Stomach (tissue), 9 donors: ENCODE measurements around the gene PORCN. TPM values are rescaled to one million over a fixed set of nuclear protein-coding genes. Genes with fewer than 3 reads are reported as not detected.

Experiments
- DNase-seq, 2 donors: peaks; one replicate each; pipeline versions ENCODE4 v3.0.0 to v3.0.0-alpha.2; 2013 to 2019
- H3K27ac ChIP-seq, 5 donors: fragments of 200-600 bp in 4 of 5; sonication (generic) in 4 of 5; one replicate each; pipeline ENCODE4 v1.5.1; 2013 to 2019; ENCODE audit warnings: mild to moderate bottlenecking in 1 of 5, moderate library complexity in 1 of 5
- H3K27me3 ChIP-seq, 3 donors: fragments of 200-600 bp; sonication (generic); one replicate each; pipeline ENCODE4 v1.5.1; 2017 to 2019; ENCODE audit warnings: mixed run types in 1 of 3
- H3K36me3 ChIP-seq, 4 donors: fragments of 200-600 bp; sonication (generic); 1 replicate in 3 of 4; 2 replicates in 1 of 4; pipeline ENCODE4 v1.5.1; 2016 to 2019
- H3K4me1 ChIP-seq, 4 donors: fragments of 200-600 bp; sonication (generic); one replicate each; pipeline ENCODE4 v1.5.1; 2016 to 2019
- H3K4me3 ChIP-seq, 4 donors: fragments of 200-600 bp; sonication (generic) in 3 of 4; one replicate each; pipeline ENCODE4 v1.5.1; 2016 to 2019; ENCODE audit warnings: mild to moderate bottlenecking in 1 of 4
- H3K9me3 ChIP-seq, 4 donors: fragments of 200-600 bp; sonication (generic); one replicate each; pipeline ENCODE4 v1.5.1; 2016 to 2019
- CTCF ChIP-seq, 7 experiments: fragments of 450-650 bp in 4 of 7; fragments of 200-600 bp in 3 of 7; sonication (generic) in 3 of 7; IDR thresholded peaks; one replicate each; pipeline ENCODE4 v1.5.1; 2016 to 2019; ENCODE audit warnings: antibody characterized with exemption in 7 of 7, control low read depth in 2 of 7, mild to moderate bottlenecking in 1 of 7
- EP300 ChIP-seq: sonication (generic); formaldehyde crosslinking; IDR thresholded peaks from one replicate; pipeline ENCODE4 v1.6.1; 2017; ENCODE audit warnings: antibody characterized with exemption
- POLR2A ChIP-seq, 4 donors: fragments of 450-650 bp; IDR thresholded peaks; one replicate each; pipeline ENCODE4 v1.6.1; 2016; ENCODE audit warnings: antibody characterized with exemption in 4 of 4, control low read depth in 2 of 4, mild to moderate bottlenecking in 1 of 4, moderate library complexity in 1 of 4
- POLR2AphosphoS5 ChIP-seq, 3 donors: sonication (generic); formaldehyde crosslinking; IDR thresholded peaks; one replicate each; pipeline ENCODE4 v1.6.1; 2016; ENCODE audit warnings: antibody characterized with exemption in 3 of 3
- WGBS, 5 donors: extraction: QIAGEN DNeasy Blood & Tissue Kit in 3 of 5; methylation state at CpG; one replicate each; pipeline versions ENCODE4 v1.1.5 to v1.1.7; 2013 to 2018; 5-methylcytosine and 5-hydroxymethylcytosine counted together
- intact Hi-C: fragments of 100-400 bp; cut with DNase I; formaldehyde crosslinking; loops from one replicate; pipeline ENCODE4 v1.15.1; 2023; ENCODE audit warnings: low total_unique reads
- polyA plus RNA-seq, 3 donors: library from polyadenylated mRNA; stranded (reverse); fragments of 200-250 nt; gene quantifications; one replicate each; pipeline ENCODE4 v1.2.3, GENCODE V29; 2013
- total RNA-seq, 5 donors: library from RNA; depleted of rRNA; stranded (reverse); fragments of >200 nt; gene quantifications; one replicate each; pipeline versions ENCODE4 v1.1.0 to v1.2.3, GENCODE V29; 2014 to 2016
- donor health status: healthy with polysubstance abuse.
- donor health status: Bipolar disorder and iron deficiency.
- donor health status: healthy.

The PORCN gene
- total and polyA plus RNA-seq, 8 donors, result 1.8 to 27.4 (median 10.3) TPM

DNA sequence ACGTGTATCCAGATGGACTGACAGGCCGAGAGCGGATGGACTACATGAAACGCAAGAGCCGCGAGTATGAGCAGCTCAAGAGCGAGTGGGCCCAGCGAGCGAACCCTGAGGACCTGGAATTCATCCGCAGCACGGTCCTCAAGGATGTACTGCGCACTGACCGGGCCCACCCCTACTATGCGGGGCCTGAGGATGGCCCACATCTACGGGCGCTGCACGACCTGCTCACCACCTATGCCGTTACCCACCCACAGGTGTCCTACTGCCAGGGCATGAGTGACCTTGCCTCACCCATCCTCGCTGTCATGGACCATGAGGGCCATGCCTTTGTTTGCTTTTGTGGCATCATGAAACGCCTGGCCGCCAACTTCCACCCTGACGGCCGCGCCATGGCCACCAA lies 50.8 kb downstream of the PORCN start:
- Histone ChIP-seq H3K27ac (no peak overlapping the region), H3K27me3 (no peaks in the 10 kb centered on the region), H3K36me3 (peaks cover 3 to 73% (median 64%) of the 10 kb centered on the region in 4 donors), H3K4me1 (no peaks in the 10 kb centered on the region), H3K4me3 (no peak overlapping the region), H3K9me3 (no peaks in the 10 kb centered on the region)
- DNase-seq, result no peak
- no peak for TF ChIP-seq POLR2A (IDR thresholded peaks at IDR 0.05)
- no peak for TF ChIP-seq CTCF (IDR thresholded peaks at IDR 0.05)
- TF ChIP-seq POLR2AphosphoS5 (IDR thresholded peaks at IDR 0.05), result no peak
- no peak for TF ChIP-seq EP300
- 93 to 96% (median 95%) methylated on average over 14 to 24 of the region's 24 CpGs for WGBS, 5 donors
- intact Hi-C loops, result no loop called here

DNA sequence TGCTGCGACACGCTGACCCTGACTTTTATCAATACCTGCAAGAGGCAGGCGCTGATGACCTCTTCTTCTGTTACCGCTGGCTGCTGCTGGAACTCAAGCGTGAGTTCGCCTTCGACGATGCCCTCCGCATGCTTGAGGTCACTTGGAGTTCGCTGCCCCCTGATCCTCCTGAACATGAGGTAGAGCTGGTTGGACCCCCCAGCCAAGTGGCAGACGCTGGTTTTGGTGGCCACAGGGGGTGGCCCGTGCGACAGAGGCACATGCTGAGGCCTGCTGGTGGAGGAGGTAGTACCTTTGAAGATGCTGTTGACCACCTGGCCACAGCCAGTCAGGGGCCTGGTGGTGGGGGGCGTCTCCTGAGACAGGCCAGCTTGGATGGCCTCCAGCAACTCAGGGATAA lies 51.3 kb downstream of the PORCN start:
- Histone ChIP-seq H3K4me1 (no peaks in the 10 kb centered on the region), H3K27ac (no peak overlapping the region), H3K36me3 (peaks cover 3 to 70% (median 60%) of the 10 kb centered on the region in 4 donors), H3K27me3 (no peaks in the 10 kb centered on the region), H3K4me3 (no peak overlapping the region), H3K9me3 (no peaks in the 10 kb centered on the region)
- WGBS, 5 donors, result 86 to 95% (median 94%) methylated on average over 9 to 14 of the region's 14 CpGs
- TF ChIP-seq EP300 (no peak), POLR2AphosphoS5 (IDR thresholded peaks at IDR 0.05) (no peak), POLR2A (IDR thresholded peaks at IDR 0.05) (no peak), CTCF (IDR thresholded peaks at IDR 0.05) (no peak)
- intact Hi-C loops, result no loop called here
- DNase-seq, result no peak

DNA sequence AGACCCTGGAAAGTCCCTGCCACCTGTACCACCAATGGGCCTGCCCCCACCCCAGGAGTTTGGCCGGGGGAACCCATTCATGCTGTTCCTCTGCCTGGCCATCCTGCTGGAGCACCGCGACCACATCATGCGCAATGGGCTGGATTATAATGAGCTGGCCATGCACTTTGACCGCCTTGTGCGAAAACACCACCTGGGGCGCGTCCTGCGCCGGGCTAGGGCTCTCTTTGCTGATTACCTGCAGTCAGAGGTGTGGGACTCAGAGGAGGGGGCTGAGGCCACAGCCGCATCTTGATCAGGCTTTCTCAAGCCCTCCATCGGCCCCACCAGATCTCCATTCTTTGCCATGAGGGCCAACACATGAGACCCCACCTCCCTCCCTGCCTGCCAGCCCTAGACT lies 51.9 kb downstream of the PORCN start:
- H3K9me3 ChIP-seq, result no peaks in the 10 kb centered on the region
- peaks cover 3 to 64% (median 54%) of the 10 kb centered on the region in 4 donors for H3K36me3 ChIP-seq
- no peak overlapping the region for H3K27ac ChIP-seq
- no peak overlapping the region for H3K4me3 ChIP-seq
- no peak for TF ChIP-seq POLR2AphosphoS5 (IDR thresholded peaks at IDR 0.05)
- TF ChIP-seq CTCF (IDR thresholded peaks at IDR 0.05), result no peak
- TF ChIP-seq EP300, result no peak
- no peaks in the 10 kb centered on the region for H3K27me3 ChIP-seq
- intact Hi-C loops, result no loop called here
- H3K4me1 ChIP-seq, result no peaks in the 10 kb centered on the region
- 93 to 97% (median 94%) methylated on average over 10 to 12 of the region's 12 CpGs for WGBS, 5 donors
- DNase-seq, result no peak

- no peak for DNase-seq
- WGBS, 5 donors, result 65 to 88% (median 70%) methylated on average over 1 of the region's 1 CpG
- Histone ChIP-seq H3K27ac (no peak overlapping the region), H3K36me3 (no peaks in the 10 kb centered on the region), H3K27me3 (no peaks in the 10 kb centered on the region), H3K4me3 (no peak overlapping the region), H3K9me3 (no peaks in the 10 kb centered on the region), H3K4me1 (peaks cover 0 to under 1% (median 0%) of the 10 kb centered on the region in 4 donors)
- no peak for TF ChIP-seq CTCF (IDR thresholded peaks at IDR 0.05)
- no peak for TF ChIP-seq POLR2A (IDR thresholded peaks at IDR 0.05)
- no peak for TF ChIP-seq EP300
- no peak for TF ChIP-seq POLR2AphosphoS5 (IDR thresholded peaks at IDR 0.05)
- intact Hi-C loops, result no loop called here
These were observed 61.2 kb downstream of the PORCN start for GRCh38 chrX:48569958-48570357.

Other genes with a start within 250 kb of the PORCN start
- not detected for gene SSX3, start 152.3 kb upstream of the PORCN start, total RNA-seq
- not detected for gene SSX3, start 152.3 kb upstream of the PORCN start, polyA plus RNA-seq
- not detected for gene SSX4, start 125.5 kb upstream of the PORCN start, total RNA-seq
- gene SSX4, start 125.5 kb upstream of the PORCN start, polyA plus RNA-seq, result not detected
- gene SSX4B, start 97.0 kb upstream of the PORCN start, total RNA-seq, result not detected
- gene SSX4B, start 97.0 kb upstream of the PORCN start, polyA plus RNA-seq, result not detected
- 10 to 100 TPM in 2 of 5 donors, 1 to 10 TPM in 3; 4.1 to 32.9 (median 6.7) TPM for gene SLC38A5, start 38.7 kb upstream of the PORCN start, total RNA-seq
- gene SLC38A5, start 38.7 kb upstream of the PORCN start, polyA plus RNA-seq, result 10 to 100 TPM; 19.9 to 45.8 (median 21.1) TPM
- 10 to 100 TPM; 19.6 to 92.8 (median 55.3) TPM for gene FTSJ1, start 32.8 kb upstream of the PORCN start, total RNA-seq
- gene FTSJ1, start 32.8 kb upstream of the PORCN start, polyA plus RNA-seq, result 10 to 100 TPM; 33.9 to 40.3 (median 37.7) TPM
- gene EBP, start 12.8 kb downstream of the PORCN start, total RNA-seq, result 100 to 1,000 TPM in 1 of 5 donors, 10 to 100 TPM in 3, 1 to 10 TPM in 1; 5.8 to 208 (median 46.4) TPM
- 100 to 1,000 TPM in 1 of 3 donors, 10 to 100 TPM in 2; 28.9 to 112 (median 74.8) TPM for gene EBP, start 12.8 kb downstream of the PORCN start, polyA plus RNA-seq
- 10 to 100 TPM in 2 of 5 donors, 1 to 10 TPM in 2, not detected in 1; 4.6 to 13.6 (median 9.0) TPM for gene TBC1D25, start 30.7 kb downstream of the PORCN start, total RNA-seq
- gene TBC1D25, start 30.7 kb downstream of the PORCN start, polyA plus RNA-seq, result 1 to 10 TPM; 5.2 to 6.5 (median 5.9) TPM
- gene RBM3, start 65.5 kb downstream of the PORCN start, total RNA-seq, result 100 to 1,000 TPM; 109 to 419 (median 165) TPM
- gene RBM3, start 65.5 kb downstream of the PORCN start, polyA plus RNA-seq, result 100 to 1,000 TPM; 106 to 229 (median 122) TPM
- gene WDR13, start 88.5 kb downstream of the PORCN start, total RNA-seq, result 100 to 1,000 TPM in 4 of 5 donors, 10 to 100 TPM in 1; 52.0 to 433 (median 194) TPM
- gene WDR13, start 88.5 kb downstream of the PORCN start, polyA plus RNA-seq, result 100 to 1,000 TPM; 121 to 197 (median 165) TPM
- gene WAS, start 174.8 kb downstream of the PORCN start, total RNA-seq, result 1 to 10 TPM; 2.3 to 8.4 (median 4.1) TPM
- gene WAS, start 174.8 kb downstream of the PORCN start, polyA plus RNA-seq, result 1 to 10 TPM; 3.7 to 6.2 (median 4.9) TPM
- 1 to 10 TPM; 1.8 to 5.5 (median 4.5) TPM for gene SUV39H1, start 187.7 kb downstream of the PORCN start, total RNA-seq
- gene SUV39H1, start 187.7 kb downstream of the PORCN start, polyA plus RNA-seq, result 1 to 10 TPM; 3.4 to 4.7 (median 3.7) TPM